ENCODE measurements around the gene GRHL1. TPM values are rescaled to one million over a fixed set of nuclear protein-coding genes. Genes with fewer than 3 reads are reported as not detected.

GRHL1 gene
- total RNA-seq, 1 experiment from 2014 or later, result 2.7 TPM

DNA sequence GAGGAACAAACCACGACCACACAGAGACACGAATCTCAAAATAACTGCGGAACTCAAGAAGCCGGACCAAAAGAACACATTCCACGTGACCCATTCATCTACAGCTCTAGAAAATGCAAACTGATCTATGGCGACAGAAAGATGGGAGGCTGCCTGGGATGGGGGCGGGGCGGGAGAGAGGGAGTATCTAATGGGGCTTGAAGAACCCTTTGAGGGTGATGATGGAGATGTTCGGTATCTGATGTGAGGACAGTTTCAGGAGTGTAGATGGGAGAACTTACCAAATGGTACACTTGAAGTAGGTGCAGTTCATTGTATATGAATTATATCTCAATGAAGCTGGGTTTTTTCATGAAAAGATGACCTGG is 57.3 kb downstream of the GRHL1 start:
- H3K27ac Mint-ChIP-seq, result no peak overlapping the region

More for the DNA sequence above, 57.3 kb downstream of the GRHL1 start:
- TF ChIP-seq, protein P1, sequence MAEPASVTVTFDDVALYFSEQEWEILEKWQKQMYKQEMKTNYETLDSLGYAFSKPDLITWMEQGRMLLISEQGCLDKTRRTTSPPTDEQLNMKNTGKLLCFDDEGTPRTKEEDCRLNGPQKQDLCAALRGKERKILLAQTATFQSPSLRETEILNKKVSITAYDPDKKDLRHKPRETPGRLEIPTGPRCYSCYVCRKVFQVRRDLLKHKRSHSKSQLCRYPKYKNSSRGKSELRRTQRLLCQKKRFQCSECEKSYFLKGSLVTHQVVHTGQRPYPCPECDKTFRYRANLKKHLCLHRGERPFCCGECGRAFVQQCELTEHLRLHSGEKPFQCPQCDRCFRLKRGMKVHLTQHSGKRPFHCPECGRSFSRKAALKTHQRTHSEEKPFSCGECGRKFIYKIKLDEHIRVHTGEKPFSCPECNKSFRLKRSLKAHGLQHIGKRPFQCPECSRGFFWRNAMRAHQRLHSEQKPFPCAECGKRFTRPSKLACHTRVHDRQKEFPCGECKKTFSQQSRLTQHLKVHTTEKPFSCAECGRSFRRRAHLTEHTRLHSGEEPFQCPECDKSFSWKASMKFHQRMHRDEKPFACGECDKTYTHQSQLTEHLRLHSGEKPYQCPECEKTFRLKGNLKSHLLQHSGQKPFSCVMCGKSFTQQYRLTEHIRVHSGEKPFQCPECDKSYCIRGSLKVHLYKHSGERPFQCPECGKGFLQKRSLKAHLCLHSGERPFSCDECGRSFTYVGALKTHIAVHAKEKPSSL (CRISPR knock-in tag; conservative IDR thresholded peaks at IDR 0.05), result no peak
- TF ChIP-seq, protein P2, sequence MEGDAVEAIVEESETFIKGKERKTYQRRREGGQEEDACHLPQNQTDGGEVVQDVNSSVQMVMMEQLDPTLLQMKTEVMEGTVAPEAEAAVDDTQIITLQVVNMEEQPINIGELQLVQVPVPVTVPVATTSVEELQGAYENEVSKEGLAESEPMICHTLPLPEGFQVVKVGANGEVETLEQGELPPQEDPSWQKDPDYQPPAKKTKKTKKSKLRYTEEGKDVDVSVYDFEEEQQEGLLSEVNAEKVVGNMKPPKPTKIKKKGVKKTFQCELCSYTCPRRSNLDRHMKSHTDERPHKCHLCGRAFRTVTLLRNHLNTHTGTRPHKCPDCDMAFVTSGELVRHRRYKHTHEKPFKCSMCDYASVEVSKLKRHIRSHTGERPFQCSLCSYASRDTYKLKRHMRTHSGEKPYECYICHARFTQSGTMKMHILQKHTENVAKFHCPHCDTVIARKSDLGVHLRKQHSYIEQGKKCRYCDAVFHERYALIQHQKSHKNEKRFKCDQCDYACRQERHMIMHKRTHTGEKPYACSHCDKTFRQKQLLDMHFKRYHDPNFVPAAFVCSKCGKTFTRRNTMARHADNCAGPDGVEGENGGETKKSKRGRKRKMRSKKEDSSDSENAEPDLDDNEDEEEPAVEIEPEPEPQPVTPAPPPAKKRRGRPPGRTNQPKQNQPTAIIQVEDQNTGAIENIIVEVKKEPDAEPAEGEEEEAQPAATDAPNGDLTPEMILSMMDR (IDR thresholded peaks at IDR 0.05), result no peak
- TF ChIP-seq ZNF423 (CRISPR knock-in tag; IDR thresholded peaks at IDR 0.05) (no peak), ZBTB21 (CRISPR knock-in tag; IDR thresholded peaks at IDR 0.05; ENCODE audit: borderline replicate concordance) (no peak), ZNF138 (CRISPR knock-in tag; conservative IDR thresholded peaks at IDR 0.05) (no peak), SMAD4 (CRISPR knock-in tag; IDR thresholded peaks at IDR 0.05) (no peak), FOXK1 (CRISPR knock-in tag; IDR thresholded peaks at IDR 0.05) (no peak), TEAD4 (CRISPR knock-in tag; IDR thresholded peaks at IDR 0.05) (no peak), RORB (CRISPR knock-in tag; IDR thresholded peaks at IDR 0.05) (no peak), MXD4 (CRISPR knock-in tag; IDR thresholded peaks at IDR 0.05; ENCODE audit: borderline replicate concordance) (no peak), ZNF317 (CRISPR knock-in tag; IDR thresholded peaks at IDR 0.05; ENCODE audit: borderline replicate concordance, low read depth) (no peak), FOXJ3 (CRISPR knock-in tag; IDR thresholded peaks at IDR 0.05; ENCODE audit: borderline replicate concordance) (no peak), ZNF416 (CRISPR knock-in tag; IDR thresholded peaks at IDR 0.05) (no peak)
- TF ChIP-seq, protein P3, sequence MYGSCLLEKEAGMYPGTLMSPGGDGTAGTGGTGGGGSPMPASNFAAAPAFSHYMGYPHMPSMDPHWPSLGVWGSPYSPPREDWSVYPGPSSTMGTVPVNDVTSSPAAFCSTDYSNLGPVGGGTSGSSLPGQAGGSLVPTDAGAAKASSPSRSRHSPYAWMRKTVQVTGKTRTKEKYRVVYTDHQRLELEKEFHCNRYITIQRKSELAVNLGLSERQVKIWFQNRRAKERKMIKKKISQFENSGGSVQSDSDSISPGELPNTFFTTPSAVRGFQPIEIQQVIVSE (CRISPR knock-in tag; IDR thresholded peaks at IDR 0.05; ENCODE audit: borderline replicate concordance), result no peak
- TF ChIP-seq, protein P4, sequence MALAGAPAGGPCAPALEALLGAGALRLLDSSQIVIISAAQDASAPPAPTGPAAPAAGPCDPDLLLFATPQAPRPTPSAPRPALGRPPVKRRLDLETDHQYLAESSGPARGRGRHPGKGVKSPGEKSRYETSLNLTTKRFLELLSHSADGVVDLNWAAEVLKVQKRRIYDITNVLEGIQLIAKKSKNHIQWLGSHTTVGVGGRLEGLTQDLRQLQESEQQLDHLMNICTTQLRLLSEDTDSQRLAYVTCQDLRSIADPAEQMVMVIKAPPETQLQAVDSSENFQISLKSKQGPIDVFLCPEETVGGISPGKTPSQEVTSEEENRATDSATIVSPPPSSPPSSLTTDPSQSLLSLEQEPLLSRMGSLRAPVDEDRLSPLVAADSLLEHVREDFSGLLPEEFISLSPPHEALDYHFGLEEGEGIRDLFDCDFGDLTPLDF (CRISPR knock-in tag; IDR thresholded peaks at IDR 0.05), result no peak
- TF ChIP-seq, protein P5, sequence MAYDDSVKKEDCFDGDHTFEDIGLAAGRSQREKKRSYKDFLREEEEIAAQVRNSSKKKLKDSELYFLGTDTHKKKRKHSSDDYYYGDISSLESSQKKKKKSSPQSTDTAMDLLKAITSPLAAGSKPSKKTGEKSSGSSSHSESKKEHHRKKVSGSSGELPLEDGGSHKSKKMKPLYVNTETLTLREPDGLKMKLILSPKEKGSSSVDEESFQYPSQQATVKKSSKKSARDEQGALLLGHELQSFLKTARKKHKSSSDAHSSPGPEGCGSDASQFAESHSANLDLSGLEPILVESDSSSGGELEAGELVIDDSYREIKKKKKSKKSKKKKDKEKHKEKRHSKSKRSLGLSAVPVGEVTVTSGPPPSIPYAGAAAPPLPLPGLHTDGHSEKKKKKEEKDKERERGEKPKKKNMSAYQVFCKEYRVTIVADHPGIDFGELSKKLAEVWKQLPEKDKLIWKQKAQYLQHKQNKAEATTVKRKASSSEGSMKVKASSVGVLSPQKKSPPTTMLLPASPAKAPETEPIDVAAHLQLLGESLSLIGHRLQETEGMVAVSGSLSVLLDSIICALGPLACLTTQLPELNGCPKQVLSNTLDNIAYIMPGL (CRISPR knock-in tag; IDR thresholded peaks at IDR 0.05), result no peak
- TF ChIP-seq, protein P6, sequence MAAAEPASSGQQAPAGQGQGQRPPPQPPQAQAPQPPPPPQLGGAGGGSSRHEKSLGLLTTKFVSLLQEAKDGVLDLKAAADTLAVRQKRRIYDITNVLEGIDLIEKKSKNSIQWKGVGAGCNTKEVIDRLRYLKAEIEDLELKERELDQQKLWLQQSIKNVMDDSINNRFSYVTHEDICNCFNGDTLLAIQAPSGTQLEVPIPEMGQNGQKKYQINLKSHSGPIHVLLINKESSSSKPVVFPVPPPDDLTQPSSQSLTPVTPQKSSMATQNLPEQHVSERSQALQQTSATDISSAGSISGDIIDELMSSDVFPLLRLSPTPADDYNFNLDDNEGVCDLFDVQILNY (CRISPR knock-in tag; IDR thresholded peaks at IDR 0.05), result no peak
- TF ChIP-seq, protein P7, sequence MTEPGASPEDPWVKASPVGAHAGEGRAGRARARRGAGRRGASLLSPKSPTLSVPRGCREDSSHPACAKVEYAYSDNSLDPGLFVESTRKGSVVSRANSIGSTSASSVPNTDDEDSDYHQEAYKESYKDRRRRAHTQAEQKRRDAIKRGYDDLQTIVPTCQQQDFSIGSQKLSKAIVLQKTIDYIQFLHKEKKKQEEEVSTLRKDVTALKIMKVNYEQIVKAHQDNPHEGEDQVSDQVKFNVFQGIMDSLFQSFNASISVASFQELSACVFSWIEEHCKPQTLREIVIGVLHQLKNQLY (CRISPR knock-in tag; IDR thresholded peaks at IDR 0.05), result no peak
- H3K27me3 Mint-ChIP-seq (ENCODE audit: low read depth), result no peaks in the 10 kb centered on the region; the same call in 1 of the 2 replicates
- no peaks in the 10 kb centered on the region for H3K4me1 Mint-ChIP-seq
- ATAC-seq (no peak), DNase-seq (ENCODE audit: low spot score) (no peak)
- no peaks in the 10 kb centered on the region for H3K36me3 Mint-ChIP-seq
- H3K4me3 Mint-ChIP-seq, result no peak overlapping the region
- CTCF ChIA-PET, result interaction anchor here (1.0 to 2.3 kb wide), 4 partner anchors 21 to 195 kb away, joined by 3 to 10 read pairs (median 4); no protein-coding TSS in a partner anchor
- POLR2A ChIA-PET, result no interaction called here
- H3K9me3 Mint-ChIP-seq, result 0 out of 2 replicates have a peak, but pooled peaks cover 9% of the 10 kb centered on the region
